SIG-M5 treated with dmso at 0.1 percent for 504 hours (cell line): ENCODE results near the gene GFRA3.
"Not testable (repeated sequence)": the region's sequence is repeated elsewhere in the genome, so short reads cannot be mapped to it uniquely, and the experiment has no call there.

ENCODE experiments used
- DNase-seq: peaks from one replicate; lab custom pipeline; 2025; ENCODE audit not compliant: unreplicated experiment; lab: John Stamatoyannopoulos, UW

The GFRA3 gene, protein sequence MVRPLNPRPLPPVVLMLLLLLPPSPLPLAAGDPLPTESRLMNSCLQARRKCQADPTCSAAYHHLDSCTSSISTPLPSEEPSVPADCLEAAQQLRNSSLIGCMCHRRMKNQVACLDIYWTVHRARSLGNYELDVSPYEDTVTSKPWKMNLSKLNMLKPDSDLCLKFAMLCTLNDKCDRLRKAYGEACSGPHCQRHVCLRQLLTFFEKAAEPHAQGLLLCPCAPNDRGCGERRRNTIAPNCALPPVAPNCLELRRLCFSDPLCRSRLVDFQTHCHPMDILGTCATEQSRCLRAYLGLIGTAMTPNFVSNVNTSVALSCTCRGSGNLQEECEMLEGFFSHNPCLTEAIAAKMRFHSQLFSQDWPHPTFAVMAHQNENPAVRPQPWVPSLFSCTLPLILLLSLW

DNA sequence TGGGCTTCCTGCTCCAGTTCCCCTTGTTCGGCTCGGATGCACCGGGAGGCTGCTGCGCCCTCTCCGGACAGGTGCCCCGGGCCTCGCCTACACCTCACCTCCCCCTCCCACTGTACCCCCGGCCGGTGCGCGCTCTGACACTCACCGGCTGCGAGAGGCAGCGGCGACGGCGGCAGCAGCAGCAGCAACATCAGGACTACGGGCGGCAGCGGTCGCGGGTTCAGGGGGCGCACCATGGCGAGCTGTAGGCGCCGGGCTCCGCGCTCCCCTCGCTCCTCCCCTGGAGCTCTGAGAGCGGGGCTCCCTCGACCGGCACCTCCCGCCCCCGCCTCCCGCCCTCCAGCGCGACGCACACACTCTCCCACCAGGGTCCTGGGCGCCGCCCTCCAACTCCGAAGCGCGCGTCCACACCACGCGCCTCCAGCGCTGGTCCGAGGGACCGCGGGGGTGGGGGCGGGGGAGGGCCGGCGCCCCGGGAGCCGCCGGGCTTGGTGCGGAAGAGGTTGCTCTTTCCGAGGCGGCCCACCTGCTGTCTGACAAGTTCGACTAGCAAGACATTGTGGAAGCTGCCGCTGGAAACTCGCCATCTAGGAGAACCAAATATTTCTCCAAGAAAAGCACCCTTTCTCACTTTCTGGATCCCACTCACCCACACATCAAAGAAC, at the start of gene GFRA3:
Gene GFRA3 (minus strand): TSS at position 433 of the 665 bp plus-strand sequence. CDS start 197 bp downstream, at position 236.
- DNase-seq: no peak

DNA sequence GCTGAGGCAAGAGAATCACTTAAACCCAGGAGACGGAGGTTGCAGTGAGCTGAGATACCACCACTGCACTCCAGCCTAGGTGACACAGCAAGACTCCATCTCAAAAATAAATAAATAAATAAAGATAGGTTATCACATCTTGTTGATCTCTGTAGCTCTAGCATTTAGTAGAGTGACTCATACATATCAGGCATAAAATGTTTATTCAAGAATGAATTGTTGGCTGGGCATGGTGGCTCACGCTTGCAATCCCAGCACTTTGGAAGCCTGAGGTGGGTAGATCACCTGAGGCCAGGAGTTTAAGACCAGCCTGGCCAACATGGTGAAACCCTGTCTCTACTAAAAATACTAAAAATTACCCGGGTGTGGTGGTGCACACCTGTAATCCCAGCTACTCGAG, 43.8 kb upstream of the GFRA3 start:
- DNase-seq: not testable (repeated sequence)

DNA sequence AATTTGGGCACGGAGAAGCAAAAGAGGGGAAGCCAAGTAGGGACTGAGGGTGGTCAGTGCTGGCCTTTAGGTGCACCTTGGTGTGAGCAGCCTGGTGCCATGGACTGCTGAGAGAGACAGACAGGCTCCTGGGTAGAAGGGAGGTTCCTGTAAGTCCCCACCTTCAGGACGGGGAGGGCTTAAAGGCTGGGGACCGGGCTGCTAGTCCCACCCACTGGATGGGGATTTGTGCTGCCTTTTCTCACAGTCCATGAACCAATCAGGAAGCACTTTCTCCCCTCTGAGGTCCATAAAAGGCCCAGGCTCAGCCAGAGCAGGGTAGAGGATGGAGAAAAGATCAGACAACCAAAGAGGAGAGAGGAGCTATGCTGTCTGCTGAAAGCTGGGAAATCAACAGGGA, 41.9 kb upstream of the GFRA3 start:
- DNase-seq: no peak

DNA sequence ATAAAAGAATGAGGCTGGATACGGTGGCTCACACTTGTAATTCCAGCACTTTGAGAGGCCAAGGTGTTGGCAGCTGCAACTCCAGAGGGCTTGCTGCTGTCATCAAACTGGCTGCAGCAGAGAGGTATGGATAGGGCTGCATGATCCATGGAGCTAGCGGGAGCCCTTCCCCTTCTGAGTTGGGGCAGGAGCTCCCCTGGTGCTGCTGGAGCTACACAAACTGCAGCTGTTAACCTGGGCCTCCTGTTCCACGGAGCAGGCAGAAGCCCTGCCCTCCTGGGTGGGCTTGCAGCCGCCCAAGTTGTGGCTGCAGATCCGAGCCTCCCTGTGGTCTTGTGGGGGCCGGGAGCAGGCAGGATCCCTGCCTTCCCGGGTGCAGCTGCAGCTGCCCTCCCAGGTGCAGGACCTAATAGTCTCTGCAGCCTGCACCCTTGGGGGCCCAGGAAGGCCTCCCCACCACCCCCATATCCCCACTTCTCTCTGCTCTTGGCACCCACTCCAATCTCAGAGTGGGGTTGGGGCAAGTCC, 41.4 kb upstream of the GFRA3 start:
- no peak for DNase-seq

DNA sequence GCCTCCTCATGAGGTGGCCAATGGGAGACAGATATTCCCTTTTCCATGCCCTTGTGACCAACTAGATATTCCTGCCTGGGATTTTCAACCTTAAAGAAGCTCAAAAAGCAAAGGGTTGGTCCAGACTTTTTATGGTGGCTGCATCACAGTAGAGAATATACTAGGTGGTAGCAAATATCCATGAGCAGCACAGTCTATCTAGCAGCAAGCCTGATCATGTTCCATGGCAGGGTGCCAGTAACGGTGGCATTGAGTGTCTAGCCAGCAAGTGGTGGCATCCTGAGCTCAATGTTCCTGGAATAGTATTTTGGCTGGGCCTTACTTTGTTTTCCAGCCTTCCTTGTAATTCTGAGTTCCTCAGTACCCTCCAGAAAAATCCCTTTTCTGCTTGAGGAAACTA, 31.4 kb upstream of the GFRA3 start:
- no peak for DNase-seq

DNA sequence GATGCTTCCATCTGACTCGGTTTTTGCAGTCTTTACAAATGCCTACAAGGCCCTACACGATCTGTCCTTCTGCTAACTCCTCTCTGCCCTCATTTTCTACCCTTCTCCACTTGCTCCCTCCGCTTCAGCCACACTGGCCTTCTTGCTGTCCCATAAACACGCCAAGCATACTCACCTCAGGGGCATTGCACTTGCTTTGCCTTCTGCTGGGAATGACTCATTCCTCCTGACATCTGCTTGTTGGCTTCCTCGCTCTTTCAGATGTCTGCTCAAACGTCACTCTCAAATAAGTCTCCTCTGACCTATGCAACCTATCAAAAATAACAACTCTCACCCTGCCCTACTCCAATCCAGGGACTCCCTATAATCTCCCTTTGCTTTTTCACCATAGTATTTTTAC, 29.0 kb upstream of the GFRA3 start:
- DNase-seq: no peak

DNA sequence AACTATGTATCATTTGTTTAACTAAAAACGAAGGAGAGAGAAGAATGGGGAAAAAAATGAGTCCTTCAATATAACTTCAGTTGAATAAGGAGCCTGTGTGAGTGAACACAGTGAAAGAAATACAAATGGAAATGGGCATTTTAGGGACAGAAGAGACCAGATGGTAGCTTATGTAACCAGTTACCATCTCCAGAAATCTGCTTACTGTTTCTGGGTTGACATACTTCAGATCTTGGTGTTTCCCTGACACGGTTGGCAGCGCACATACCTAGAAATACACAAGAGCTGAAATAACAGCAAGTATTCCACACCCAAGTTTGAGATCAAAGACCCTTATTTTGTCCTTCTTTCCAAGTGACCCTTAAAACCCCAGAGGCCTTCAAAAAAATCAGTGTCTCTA, 14.9 kb upstream of the GFRA3 start:
- DNase-seq: no peak

DNA sequence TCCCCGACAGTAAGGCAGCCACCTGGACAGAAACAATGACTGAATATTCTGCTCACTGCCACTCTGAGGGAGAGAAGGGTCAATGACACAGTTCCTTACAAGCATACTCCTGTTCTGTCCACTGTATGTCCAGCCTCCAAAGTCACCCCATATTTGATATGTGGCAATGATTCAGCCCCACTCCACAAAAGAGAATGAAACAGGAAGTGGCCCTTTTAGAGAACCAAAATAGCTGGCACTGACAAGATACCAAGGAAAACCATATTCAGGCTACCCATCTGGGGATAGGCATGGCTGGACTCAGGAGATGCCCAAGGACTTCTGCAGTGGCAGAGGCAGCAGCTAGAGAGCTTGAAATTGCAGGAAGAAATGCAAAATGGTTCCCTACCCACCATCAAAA, 12.8 kb upstream of the GFRA3 start:
- peak; percentile 13 for DNase-seq

DNA sequence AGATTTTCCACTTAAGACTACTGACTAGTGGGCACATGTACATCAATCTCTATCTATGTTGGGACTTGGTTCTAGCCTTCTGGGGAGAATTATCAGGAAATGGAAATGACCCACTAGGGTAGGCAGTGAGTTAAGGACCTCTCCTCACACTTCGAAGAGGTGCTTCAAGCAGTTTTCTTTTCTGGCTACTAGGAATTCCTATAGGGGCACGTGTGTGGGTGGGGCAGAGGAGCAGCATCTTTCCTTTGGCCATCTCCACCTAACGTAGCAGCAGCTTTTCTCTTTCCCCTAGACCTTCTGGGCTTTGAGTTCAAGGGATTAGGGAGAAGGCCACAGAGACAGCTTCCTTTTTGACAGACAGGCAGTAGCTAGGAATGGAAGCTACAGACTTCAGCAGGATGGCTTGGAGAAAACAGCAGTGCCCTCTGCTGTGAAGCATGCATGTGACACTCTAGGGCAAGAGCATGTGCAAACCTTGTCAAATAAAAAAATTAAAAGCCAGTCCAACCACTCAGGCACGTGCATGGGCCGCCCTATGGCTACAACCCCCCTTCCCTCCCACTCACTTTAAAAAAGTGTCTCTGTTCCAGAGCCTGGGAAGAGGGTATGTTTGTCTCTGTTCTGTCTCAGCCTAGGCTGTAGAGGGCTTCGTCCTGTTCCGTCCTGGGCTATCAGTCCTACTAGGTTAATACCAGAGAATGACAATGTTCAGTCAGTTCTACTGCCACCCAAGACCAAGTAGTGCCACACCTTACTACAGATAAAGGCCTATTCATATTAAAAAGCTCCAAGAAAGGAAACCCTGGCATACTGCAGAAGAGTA, 8.7 kb upstream of the GFRA3 start:
- peak; percentile 68 for DNase-seq

DNA sequence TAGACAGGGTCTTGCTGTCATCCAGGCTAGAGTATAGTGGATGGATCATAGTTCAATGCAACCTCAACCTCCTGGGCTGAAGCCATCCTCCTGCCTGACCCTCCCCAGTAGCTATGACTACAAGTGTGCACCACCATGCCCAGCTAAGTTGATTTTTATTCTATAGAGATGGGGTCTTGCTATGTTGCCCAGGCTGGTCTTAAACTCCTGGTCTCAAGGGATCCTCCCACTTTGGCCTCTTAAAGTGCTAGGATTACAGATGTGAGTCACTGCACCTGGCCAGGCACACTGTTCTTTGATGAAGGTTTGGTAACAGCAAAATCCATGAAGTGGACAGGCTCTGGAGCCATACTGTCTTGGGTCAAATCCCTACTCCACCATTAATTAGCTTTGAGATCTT, 6.5 kb upstream of the GFRA3 start:
- DNase-seq: no peak

DNA sequence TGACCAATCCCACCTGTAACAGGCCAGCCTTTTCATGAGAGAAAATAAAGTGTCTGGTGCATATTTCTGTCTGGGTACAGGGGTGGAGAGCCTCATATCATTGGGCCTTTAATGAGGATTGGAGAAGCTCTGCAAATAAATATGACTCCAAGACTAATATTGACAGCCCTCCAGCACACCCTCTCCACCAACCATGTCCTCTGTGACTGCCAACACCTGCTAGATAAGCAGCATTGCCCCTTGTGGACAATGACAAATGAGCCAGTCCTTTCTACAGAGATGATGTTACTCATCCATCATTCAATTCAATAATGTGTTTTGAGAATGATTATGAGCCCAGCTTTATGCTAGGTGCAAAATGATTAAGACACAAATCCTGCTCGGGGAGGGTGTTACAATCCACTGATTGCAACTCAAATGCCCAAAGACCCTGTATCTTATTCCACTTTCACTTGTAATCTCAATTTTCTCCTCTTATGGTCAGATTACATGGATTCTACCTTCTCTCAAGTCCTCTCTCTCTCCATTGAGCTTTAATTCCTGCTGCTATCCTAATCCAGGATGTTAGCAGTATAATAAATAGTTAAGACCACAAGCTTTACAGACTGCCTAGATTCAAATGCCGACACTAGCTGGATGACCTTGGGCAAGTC, 2.1 kb upstream of the GFRA3 start:
- DNase-seq: no peak

DNA sequence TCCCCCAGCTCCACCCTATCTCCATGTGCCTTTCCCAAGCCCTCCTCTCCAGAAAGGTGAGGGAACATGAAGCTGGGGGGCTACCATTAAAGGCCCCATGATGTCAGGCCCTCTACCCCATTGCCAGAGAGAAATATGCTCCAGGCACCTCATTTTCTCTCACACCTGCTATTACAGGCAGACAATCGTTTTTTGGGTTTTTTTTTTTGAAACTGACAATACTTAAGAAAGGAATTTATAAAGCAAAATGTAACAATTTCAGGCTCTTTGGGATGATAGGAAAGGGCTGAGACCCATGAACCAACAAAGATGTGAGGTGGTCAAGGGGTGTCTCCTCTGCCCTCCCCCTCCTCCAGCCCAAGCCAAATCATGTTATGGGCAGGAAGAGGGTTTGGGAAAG, 1.5 kb upstream of the GFRA3 start:
- no peak for DNase-seq

DNA sequence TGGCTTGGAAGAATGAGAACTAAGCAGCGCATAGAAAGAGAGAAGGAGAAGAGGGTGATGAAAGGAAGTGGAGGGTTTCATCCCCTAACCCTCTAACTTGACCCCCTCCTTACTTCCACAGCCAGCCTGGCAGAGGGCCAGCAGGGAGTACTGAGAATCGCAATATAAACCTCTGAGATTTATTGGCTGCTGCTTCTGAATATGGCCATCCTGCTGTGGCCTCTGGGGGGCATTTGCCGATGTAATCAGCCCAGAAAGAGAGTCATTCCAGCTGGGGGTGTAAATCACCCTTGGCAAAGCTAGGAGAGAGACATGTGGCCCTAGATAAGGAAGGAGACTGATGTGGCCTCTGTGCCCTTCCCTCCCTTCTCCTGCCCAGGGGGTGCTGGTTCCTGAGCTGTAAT, 960 bp upstream of the GFRA3 start:
- DNase-seq: no peak

DNA sequence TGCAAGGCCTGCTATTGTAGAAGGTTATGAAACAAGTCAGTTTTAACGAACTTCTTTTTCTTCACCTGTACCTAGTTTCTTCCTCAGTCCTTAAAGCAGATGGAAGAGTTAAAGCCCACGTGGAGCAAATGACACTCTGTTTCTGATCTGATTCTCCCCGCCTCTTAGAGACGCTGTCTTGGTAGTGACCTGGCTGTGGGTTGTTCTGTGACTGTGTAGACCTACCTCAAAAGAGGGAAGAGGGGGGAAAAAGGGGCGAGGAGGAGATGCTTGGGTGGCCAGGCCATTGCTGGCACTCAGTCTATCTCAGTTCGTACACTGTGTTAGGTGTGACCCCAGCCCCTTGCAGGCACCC, 610 bp downstream of the GFRA3 start:
- no peak for DNase-seq

DNA sequence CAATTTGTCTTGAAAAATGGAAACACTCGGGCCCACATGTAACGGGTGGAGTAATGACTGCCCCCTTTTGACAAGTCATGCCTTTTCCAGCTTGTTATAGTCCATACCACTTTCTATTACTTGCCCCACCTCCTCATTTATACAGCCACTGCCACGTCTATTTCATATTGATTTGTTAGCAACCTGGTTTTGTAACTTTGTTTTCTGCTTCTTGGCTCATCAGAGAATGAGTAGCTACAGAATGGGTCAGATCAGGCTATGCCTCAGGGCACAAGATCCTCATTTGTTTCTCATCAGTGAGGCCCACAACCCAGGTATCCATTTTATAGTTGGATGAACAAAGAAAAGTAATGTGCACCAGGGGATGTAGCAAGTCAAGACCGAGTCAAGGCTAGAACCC, 1.7 kb downstream of the GFRA3 start:
- no peak for DNase-seq

DNA sequence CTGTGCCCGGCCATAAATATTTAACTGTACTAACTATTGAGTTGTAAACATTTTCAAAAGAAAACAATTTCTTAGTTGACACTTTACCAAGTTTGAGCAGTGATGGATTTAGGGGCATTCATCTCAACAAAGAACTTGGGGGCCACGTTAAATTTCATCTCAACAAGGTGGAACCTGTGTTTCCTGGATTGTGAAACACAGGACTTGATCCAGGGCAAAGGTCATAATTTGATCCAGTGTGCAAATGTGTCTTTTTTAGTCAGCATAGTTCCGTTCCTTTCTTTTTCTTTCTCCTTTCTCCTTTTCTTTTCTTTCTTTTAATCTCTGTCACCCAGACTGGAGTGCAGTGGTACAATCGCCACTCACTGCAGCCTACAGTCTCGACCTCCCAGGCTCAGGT, 3.1 kb downstream of the GFRA3 start:
- no peak for DNase-seq

DNA sequence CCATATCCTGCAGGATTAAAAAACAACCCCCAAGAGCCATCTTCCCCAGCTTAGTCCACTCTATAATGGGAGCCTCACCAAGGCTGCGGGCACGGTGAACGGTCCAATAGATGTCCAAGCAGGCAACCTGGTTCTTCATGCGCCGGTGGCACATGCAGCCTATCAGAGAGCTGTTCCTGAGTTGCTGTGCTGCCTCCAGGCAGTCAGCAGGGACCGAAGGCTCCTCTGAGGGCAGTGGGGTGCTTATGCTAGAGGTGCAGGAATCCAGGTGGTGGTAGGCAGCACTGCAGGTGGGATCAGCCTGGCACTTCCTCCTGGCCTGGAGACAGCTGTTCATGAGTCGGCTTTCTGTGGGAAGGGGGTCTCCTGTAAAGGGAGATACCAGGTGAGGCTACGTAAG, 10.2 kb downstream of the GFRA3 start:
- DNase-seq: no peak

DNA sequence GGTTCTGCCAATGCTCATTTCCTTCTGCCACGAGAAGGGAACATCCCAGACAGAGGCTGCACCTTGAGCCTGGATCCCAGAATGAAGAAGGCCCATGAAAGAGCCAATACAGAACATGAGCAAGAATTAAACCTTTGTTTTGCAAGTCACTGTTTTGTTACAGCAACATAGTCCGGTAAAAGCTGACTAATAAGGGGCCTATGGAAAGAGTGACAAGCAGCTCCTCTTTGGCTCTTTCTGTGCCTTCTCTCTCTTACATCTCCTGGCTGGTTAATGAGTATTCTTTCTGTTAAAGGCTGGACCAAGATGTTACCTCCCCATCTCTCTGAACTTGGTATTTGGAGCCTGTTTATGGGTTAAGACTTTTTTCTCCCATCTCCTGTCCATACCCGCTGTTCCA, 10.8 kb downstream of the GFRA3 start:
- no peak for DNase-seq

DNA sequence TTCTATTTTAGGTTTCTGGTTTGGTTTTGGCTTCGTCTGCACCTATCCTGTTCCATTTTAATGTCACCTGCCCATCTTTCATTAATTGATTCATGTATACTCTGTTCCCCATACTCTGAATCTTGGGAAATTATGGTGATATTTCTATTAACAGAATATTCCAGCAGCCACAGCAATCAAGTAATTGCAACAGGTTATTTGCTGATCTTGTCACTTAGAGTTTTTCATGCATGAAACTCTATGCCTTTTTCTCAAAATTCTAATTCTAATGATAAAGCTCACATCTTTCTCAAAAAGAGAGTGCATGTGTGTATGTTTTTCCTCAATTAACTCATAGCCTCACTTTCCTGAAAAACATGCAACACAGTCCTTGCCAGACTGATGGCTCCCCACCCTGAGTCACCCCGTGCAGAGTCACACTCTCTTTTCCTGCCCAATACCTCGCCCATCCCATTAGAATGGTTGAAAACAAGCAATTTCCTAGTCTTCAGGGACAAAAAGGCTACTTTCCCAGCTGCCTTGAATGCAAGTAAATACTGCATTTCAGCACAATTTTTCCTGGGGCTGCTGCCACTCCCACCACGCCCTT, 15.6 kb downstream of the GFRA3 start:
- no peak for DNase-seq

DNA sequence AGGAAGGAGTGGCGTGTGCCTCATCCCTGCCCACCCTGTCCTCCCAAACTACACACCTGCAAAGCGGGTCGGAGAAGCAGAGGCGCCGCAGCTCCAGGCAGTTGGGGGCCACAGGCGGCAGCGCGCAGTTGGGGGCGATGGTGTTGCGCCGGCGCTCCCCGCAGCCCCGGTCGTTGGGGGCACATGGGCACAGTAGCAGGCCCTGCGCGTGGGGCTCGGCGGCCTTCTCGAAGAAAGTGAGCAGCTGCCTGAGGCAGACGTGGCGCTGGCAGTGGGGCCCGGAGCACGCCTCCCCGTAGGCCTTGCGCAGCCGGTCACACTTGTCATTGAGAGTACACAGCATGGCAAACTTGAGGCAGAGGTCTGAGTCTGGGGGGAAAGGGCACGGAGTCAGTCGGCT, 16.8 kb downstream of the GFRA3 start:
- DNase-seq: no peak

DNA sequence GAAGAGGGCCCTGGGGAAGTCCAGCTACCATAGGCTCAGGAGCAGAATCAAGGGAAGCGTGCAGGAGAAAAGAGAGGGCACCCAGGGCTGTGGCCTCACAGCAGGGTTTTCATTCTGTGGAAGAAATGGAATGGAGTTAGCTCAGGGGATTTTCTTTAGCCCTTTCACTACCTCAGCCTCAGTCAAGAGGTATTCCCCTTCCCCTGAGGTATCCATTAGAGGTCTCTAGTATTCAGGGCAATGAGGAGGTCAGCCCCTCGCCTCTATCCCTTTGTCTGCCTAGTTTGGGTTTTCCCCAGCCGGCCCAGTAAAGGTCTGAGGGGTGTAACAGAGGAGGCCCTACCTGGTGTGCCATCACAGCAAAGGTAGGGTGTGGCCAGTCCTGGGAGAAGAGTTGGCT, 21.5 kb downstream of the GFRA3 start:
- no peak for DNase-seq
